ENCODE measurements around the gene MXD3.

Gene MXD3

GRCh38 chr5:177304392-177305119, 7.1 kb downstream of the MXD3 start:
- DNase-seq (ENCODE audit: low read depth in 1 of 2, low spot score in 1 of 2), result no peak

- DNase-seq (ENCODE audit: low read depth in 1 of 2, low spot score in 1 of 2), result no peak
Observed at GRCh38 chr5:177303925-177304391, 7.7 kb downstream of the MXD3 start.

- DNase-seq (ENCODE audit: low read depth in 1 of 2, low spot score in 1 of 2), result peak; percentile 81 to 90
Observed at GRCh38 chr5:177303121-177303924, 8.4 kb downstream of the MXD3 start, which contains the start of the genes PRELID1 and RAB24. Gene PRELID1 (plus strand): TSS chr5:177303799. CDS start chr5:177303986, 187 bp downstream. Gene RAB24 (minus strand): TSS chr5:177303719. CDS start chr5:177303288, 431 bp downstream.

- DNase-seq (ENCODE audit: low read depth in 1 of 2, low spot score in 1 of 2), result no peak
Observed at GRCh38 chr5:177302354-177303110, 9.2 kb downstream of the MXD3 start.

GRCh38 chr5:177301503-177302165, 10.1 kb downstream of the MXD3 start:
- DNase-seq (ENCODE audit: low read depth in 1 of 2, low spot score in 1 of 2), result no peak

GRCh38 chr5:177300951-177301350, 10.7 kb downstream of the MXD3 start:
- DNase-seq (ENCODE audit: low read depth in 1 of 2, low spot score in 1 of 2), result no peak

- no peak for DNase-seq (ENCODE audit: low read depth in 1 of 2, low spot score in 1 of 2)
Observed at GRCh38 chr5:177300236-177300880, 11.3 kb downstream of the MXD3 start.

- DNase-seq (ENCODE audit: low read depth in 1 of 2, low spot score in 1 of 2), result no peak
Observed at GRCh38 chr5:177299697-177300096, 12.0 kb downstream of the MXD3 start.

GRCh38 chr5:177297922-177298321, 13.8 kb downstream of the MXD3 start:
- DNase-seq (ENCODE audit: low read depth in 1 of 2, low spot score in 1 of 2), result no peak

- DNase-seq (ENCODE audit: low read depth in 1 of 2, low spot score in 1 of 2), result no peak
Observed at GRCh38 chr5:177296581-177296980, 15.1 kb downstream of the MXD3 start.

GRCh38 chr5:177295924-177296323, 15.8 kb downstream of the MXD3 start:
- no peak for DNase-seq (ENCODE audit: low read depth in 1 of 2, low spot score in 1 of 2)

GRCh38 chr5:177294632-177295031, 17.1 kb downstream of the MXD3 start:
- DNase-seq (ENCODE audit: low read depth in 1 of 2, low spot score in 1 of 2), result no peak

- no peak for DNase-seq (ENCODE audit: low read depth in 1 of 2, low spot score in 1 of 2)
Observed at GRCh38 chr5:177293819-177294581, 17.7 kb downstream of the MXD3 start.

GRCh38 chr5:177291735-177292134, 20.0 kb downstream of the MXD3 start:
- DNase-seq (ENCODE audit: low read depth in 1 of 2, low spot score in 1 of 2), result no peak

- DNase-seq (ENCODE audit: low read depth in 1 of 2, low spot score in 1 of 2), result no peak
Observed at GRCh38 chr5:177290816-177291596, 20.7 kb downstream of the MXD3 start.

- no peak for DNase-seq (ENCODE audit: low read depth in 1 of 2, low spot score in 1 of 2)
Observed at GRCh38 chr5:177288191-177288590, 23.5 kb downstream of the MXD3 start.

GRCh38 chr5:177276886-177277285, 34.8 kb downstream of the MXD3 start:
- DNase-seq (ENCODE audit: low read depth in 1 of 2, low spot score in 1 of 2), result no peak

GRCh38 chr5:177275883-177276282, 35.8 kb downstream of the MXD3 start:
- DNase-seq (ENCODE audit: low read depth in 1 of 2, low spot score in 1 of 2), result no peak

GRCh38 chr5:177271113-177271512, 40.6 kb downstream of the MXD3 start:
- DNase-seq (ENCODE audit: low read depth in 1 of 2, low spot score in 1 of 2), result no peak

All from stimulated activated CD4-positive, alpha-beta T cell treated with anti-CD3 and anti-CD28 coated beads, Interleukin-15, amount 100 ng/mL, for 1 hour (primary cell).